Measurements from ENCODE around the gene DEPDC4.

DEPDC4 gene

GRCh38 chr12:100214518-100214917 is 52.4 kb downstream of the DEPDC4 start:
- no peak for DNase-seq

DNA sequence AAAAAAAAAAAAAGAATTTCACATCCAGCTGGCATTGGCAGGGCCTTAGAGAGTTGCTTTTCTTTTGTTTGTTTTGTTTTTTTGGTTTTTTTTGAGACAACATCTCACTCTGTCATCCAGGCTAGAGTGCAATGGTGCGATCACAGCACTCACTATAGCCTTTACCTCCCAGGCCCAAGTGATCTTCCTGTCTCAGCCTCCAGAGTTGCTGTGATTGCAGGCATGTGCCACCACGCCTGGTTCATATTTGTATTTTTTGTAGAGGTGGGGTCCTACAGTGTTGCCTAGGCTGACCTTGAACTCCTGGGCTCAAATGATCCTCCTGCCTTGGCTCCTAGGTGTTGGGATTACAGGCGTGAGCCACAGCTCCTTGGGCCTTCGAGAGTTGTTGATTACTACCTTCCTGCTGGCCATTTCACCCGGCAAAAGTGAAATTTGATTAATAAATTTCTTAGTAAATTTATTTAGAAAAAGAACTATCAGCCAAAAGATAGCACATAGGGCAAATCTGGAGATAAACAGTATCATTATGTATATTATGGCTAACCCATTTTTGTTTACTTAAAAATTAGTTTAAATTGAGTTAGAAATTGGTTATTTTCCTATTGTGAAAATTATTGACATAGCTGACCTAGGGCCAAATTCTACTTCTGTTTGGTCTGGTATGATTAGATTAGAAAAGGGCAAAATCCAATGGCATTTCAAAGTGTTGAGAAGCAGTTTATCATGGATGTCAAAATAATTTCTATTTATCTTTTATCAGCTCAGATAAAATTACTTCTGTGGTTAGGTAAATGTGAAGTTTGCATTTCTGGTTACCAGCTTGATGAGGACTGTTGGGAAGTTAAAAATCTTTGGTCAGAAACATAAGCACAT is 53.6 kb downstream of the DEPDC4 start:
- no peak for DNase-seq

DNA sequence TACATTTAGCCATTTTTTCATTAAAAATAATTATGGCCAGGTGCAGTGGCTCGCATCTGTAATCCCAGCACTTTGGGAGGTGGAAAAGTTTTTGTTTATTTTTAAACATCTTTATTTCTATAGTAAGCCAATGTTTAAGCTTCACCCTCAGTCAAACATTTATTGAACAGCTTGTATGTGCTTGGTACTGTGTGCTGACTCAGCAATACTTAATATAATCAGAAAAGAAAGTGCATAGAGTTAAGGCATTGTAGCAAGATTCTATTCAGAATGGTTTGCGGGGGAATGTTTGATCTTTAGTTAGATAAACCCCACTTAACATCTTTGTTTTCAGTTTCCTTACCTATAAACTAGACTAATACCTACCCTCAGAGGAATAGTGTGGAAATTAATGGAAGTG is 55.2 kb downstream of the DEPDC4 start:
- no peak for DNase-seq

- no peak for DNase-seq
These were observed 58.0 kb downstream of the DEPDC4 start for GRCh38 chr12:100208834-100209233.

- DNase-seq, result no peak
These were observed 59.6 kb downstream of the DEPDC4 start for GRCh38 chr12:100207311-100207710.

GRCh38 chr12:100201604-100202423 is 65.1 kb downstream of the DEPDC4 start:
- DNase-seq, result no peak

DNA sequence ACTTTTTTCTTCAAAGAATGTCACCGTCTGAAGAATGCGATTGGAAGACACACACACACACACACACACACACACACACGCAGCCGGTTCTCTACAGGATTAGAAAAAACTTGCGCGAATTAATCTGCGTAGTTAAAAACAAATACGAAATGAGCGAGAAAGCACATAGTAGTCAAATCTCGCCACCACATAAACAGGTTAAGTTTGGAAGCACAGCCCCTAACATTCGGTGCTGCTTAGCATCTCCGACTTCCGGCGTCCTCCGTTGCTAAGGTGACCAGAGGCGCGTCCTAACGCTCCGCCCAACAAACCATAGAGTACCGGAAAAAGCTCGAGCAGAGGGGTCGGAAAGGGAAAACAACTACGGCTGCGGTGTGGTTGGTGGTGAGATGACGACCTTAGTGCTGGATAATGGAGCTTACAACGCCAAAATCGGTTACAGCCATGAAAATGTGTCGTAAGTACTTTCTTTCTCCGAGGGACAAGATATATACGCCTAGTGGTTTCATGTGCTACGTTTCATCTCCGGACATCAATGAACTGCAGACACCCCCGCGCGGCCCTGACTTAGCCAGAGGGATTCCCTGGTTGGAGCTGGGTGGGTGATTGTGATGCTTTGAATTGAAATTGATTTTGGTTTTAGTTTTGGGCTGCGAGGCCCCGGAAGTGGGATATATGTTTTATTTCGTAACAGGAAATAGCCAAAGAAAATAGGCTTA is 66.3 kb downstream of the DEPDC4 start, which contains the start of gene ACTR6:
TSS of gene ACTR6 (plus strand) at position 353 of the 719 bp plus-strand sequence. CDS start at position 390, 37 bp downstream.
- DNase-seq, result peak; percentile 27 to 97 (median 86)

GRCh38 chr12:100199347-100200149 is 67.3 kb downstream of the DEPDC4 start:
- peak in 26 of 56 donors; percentile 3 to 57 (median 28) for DNase-seq

DNA sequence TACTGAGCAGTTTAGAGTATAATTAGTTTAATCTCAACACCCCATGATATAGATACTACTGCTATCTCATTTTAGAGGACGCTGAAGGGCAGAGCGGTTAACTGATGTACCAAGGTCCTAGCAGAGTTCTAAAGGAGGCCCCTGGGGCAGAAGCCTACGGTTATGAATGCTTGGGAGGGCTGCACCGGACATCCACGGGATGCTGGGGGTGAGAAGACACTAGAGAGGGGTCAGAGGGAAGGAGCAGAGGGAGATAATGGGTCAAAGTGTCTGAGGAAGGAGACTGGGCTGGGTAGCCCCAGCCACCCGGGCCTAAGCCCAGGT is 67.9 kb downstream of the DEPDC4 start:
- DNase-seq, result no peak

GRCh38 chr12:100197486-100197885 is 69.4 kb downstream of the DEPDC4 start:
- DNase-seq, result no peak

GRCh38 chr12:100193085-100193484 is 73.8 kb downstream of the DEPDC4 start:
- DNase-seq, result no peak

Measured in nucleus accumbens (tissue), 56 donors.